Measurements from ENCODE around the gene ZRANB1.

ZRANB1 gene

GRCh38 chr10:125023862-125024496 is 82.1 kb downstream of the ZRANB1 start:
- DNase-seq = no peak

- no peak for DNase-seq
Observed at GRCh38 chr10:125024497-125025234, 82.7 kb downstream of the ZRANB1 start.

DNA sequence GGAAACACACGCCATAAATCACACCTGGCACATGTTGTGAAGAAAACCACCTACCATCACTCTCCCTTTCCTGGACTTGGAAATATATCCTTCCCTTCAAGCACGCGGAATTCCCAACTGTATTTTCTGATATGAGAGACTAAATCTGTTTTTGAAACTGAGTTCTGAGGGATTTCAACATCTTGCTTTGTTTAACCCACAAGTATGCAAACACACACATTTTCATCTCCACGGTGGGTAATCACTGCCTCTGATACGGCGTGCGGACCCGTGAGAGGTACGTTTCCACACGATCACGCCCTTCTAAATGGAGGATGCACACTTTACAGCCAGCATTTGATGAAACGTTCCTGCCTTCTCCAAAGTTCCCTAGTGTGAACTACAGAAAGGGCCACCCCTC is 83.4 kb downstream of the ZRANB1 start:
- peak; percentile 53 for DNase-seq

GRCh38 chr10:125026036-125026931 is 84.4 kb downstream of the ZRANB1 start:
- DNase-seq = no peak

DNA sequence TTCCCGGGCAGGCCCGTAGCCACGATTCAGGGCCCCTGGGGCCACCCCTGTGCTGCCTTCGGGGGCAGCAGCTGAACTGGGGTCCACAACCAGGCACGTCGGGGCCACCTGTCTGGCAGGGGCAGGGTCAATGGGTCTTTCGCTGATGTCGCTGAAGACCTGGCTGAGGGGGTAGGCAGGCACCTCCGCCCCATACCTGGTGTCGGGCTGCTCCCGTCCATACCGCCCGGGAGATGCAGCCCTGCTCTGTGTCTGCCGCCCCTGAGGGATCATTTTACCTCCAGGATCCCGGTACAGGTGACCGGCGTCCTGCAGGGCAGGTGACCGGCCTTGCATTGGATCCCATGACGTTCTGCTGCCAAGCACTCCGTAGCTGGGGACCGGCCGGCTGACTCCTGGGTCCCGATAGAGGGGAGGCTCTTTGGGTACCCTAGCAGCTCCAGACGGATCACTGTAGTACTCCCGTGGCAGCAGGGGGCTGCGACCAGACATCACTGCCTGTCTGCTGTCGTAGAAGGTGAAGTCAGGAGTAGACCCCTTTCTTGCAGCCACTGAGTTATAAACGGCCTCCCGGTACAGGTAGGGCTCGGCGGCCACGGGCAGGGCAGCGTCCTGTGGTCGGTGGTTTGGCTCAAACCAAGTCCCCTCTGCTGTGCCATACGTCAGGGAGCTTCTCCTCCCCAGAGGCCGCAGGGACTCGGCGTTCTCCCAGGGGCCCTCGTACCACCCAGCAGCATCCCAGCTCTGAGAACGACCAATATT is 85.2 kb downstream of the ZRANB1 start:
- no peak for DNase-seq

DNA sequence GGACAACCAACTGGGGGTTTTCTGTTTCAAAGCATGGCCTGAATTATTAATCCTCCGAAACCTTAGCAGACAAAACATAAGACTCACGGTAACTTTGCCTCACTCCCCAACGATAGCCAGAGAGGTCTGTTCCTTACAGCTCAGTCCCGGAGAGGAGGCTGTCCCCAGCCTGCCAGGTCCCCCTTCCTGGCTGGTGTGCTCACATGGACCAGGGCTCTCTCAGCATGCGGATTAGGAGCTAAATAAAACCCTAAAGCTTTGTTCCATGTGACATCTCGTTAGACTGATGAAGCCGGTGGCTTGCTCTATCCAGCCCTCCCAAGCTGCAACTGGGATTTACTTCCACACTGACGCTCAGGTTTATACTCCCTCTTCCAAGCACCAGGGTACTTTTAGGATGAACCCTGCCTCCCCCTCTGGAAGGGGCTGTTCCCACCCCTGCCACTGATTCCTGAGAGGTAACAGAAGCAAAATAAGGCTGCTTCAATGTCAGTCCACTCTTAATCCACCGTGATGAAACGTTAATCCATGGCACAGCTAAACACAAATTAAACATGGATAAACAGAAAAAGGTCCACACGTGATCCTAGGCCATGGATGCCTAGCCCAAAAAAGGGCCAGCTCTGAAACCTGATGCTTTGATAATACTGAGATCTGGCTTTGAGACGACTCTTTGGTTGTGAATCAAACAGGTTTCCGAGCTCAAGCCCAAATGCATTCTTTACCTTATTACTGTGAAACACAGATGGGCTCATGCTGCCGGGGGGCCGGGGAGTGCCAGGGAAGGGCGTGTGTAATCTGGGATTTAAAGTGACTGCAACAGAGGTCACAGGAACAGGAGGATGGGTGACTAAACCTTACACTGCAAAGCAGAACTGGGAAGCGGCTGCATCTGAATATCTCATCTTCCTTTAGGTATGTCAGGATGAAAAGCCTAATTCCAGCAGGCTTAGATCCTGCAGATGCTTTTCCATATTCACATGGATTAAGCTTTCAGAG is 86.2 kb downstream of the ZRANB1 start:
- peak; percentile 62 for DNase-seq

DNA sequence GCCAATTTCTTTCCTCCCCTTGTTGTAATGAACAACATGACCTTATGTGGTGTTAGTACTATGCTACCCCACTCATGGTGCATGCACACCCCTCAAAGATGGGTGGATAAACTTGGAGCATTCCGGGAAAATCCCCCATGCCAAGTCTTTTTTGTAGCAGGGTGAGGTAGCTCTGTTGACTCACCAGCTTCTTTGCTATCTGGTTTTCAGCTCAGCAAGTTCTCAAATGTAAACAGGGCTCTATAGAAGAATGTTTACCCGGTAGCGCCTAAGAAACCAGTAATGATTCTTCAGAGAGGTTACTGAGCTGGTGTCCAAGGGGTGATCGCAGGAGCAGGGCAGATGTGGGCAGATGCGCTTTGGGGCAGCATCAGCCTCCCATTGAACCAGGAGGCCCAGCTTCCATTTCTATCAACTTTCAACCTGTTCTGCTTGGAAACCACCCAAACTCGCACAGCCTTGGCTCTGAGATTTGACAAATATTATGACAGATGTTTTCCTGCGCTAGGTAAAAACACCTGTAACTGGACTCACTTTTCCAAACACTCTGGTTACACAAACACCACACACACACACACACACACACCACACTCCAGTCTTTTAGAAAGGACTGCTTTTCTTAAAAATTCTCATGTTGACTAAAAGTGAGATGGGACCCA is 87.8 kb downstream of the ZRANB1 start:
- DNase-seq = no peak

DNA sequence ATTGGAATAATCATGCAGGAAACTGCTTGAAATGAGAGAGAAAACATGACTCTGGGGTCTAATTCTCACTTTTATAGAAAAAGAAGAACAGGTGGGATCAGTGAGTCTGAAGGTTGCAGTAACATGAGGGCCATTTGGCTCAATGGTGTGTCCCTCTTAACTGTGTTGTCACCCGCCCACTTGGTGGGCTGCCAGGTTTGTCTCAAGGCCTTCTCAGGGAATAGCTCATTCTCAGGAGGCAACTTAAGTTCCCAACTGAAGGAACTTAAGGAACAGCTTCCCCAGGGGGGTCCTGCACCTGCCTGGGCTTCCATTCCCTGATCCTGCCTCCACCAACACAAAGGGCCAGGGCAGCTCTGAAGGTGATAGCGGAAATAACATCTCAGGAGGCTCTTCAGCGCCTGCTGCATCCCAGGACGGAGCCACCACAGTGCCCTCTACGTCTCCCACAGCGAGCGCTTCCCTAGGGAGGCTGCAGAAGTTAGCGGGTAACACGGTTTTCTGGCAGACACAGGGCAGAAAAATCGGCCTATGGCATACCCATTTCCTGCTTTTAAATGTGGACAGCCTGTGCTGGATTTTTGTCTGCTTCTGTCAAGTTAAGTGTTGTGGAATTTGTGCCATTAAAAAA is 88.8 kb downstream of the ZRANB1 start:
- DNase-seq = no peak

- no peak for DNase-seq
Observed at GRCh38 chr10:125032474-125033020, 90.6 kb downstream of the ZRANB1 start.

DNA sequence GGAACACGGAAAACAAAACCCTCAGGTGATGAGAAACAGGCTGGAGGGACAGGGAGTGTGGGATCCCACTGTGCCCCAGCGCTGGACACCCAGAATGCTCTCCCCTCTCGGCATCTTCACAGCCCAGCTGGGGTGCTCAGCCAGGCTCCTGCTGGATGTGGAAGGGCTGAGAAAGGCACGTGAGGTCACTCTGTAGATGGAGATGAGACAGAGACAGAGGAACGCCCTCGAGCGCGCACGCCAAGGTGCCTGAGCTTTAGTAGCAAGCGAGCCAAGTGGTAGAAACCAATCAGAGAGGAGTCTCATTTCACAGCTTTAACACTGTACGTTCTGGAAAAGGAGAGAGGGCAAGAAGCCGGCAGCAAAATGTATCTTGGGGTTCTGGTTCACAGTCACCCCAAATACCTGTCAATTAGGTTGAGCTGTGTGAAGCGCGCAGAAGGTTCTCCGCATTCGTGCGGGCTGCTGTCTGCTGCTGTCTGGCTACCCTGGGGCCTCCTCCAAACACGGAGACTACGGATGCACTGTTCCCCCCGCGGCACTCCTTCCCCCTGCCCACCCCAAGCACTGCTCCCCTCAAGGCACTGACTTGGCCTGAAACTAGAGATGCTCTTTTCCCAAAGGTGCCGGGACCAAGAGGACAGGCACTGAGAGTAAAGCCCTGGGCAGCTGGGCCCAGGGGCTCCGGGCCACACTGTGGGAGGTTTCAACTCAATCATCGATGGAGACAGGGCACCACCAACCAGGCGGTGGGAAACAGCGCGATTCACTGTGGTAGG is 91.4 kb downstream of the ZRANB1 start:
- DNase-seq = no peak

DNA sequence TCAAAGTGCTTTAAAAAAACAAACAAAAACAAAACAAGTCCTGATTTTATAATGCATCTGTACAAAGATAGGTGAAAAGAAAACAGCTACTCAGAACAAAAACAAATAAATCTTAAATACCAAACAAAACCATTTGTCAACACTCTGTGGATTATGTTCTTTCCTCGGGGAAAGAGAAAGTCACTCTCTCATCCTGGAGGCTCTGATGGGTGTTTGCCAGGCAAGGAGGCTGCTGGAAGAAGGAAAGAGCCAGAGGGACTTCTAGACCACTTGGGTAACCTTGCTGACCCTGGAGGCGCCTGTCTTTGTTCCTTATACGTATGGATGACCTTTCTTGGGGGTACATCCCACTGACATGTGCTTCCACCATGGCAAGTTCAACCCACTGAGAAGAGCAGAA is 92.8 kb downstream of the ZRANB1 start:
- no peak for DNase-seq

- DNase-seq = peak; percentile 97
Observed at GRCh38 chr10:125035136-125035535, 93.2 kb downstream of the ZRANB1 start.

DNA sequence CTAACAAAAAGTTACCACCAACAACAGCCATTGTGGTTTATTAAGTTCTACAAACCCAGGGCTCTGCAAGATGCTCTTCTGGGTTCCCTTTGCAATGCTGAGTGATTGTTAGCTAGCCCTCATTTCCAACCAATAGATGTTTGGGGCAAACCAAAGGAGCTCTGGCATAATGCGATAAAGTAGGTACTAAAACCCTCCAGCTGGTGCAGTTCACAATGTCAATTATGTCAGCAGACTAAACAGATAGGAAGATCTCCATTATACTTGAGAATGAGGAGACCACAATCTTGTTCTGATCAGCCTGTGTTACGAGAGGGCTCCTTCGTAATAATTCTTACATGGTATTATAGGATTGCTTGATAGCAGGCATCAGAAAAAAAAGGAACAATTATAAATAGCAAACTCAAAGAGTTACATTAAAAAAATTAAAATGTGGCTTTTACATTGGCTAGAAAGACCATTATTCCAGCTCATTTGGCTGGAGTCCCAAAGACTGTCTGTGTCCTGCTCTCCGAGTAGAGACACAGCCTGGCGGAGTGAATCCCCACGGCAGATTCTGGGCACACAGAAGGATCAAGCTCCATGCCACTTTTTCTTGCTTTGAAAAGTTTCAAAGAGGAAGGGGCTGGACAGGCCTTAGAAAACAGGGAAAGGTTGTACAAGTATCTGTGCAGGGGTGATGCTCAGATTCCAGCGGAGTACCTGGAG is 93.8 kb downstream of the ZRANB1 start:
- DNase-seq = no peak

GRCh38 chr10:125037145-125037877 is 95.4 kb downstream of the ZRANB1 start:
- DNase-seq = peak; percentile 76

All from fibroblast of skin of right quadriceps (primary cell).